H9 (cell line): ENCODE measurements around the gene PLPP7. TPM values are rescaled to one million over a fixed set of nuclear protein-coding genes. Genes with fewer than 3 reads are reported as not detected.

Experiments used
- DNase-seq: peaks from one replicate; pipeline ENCODE4 v3.0.0-alpha.2; 2017
- H2AFZ ChIP-seq: one replicate; pipeline ENCODE4 v1.6.1; 2013; ENCODE audit warnings: mild to moderate bottlenecking, low read length, control low read depth, moderate library complexity
- H2AK5ac ChIP-seq: 2 replicates; pipeline ENCODE4 v1.6.1; 2013; ENCODE audit warnings: low read length, control low read depth, mixed read lengths; ENCODE audit not compliant: insufficient read length
- H2BK120ac ChIP-seq: one replicate; pipeline ENCODE4 v1.6.1; 2013; ENCODE audit warnings: low read depth, mild to moderate bottlenecking, low read length, control low read depth, inconsistent platforms; ENCODE audit not compliant: poor library complexity, severe bottlenecking
- H2BK12ac ChIP-seq: 2 replicates; pipeline ENCODE4 v1.6.1; 2013; ENCODE audit warnings: low read length, control low read depth, mixed read lengths, low read depth; ENCODE audit not compliant: insufficient read length
- H2BK15ac ChIP-seq: 2 replicates; pipeline ENCODE4 v1.6.1; 2013; ENCODE audit warnings: low read depth, low read length, control low read depth
- H2BK20ac ChIP-seq: one replicate; pipeline ENCODE4 v1.6.1; 2013; ENCODE audit warnings: low read depth, mild to moderate bottlenecking, low read length, control low read depth, inconsistent platforms; ENCODE audit not compliant: poor library complexity, severe bottlenecking
- H2BK5ac ChIP-seq: 2 replicates; pipeline ENCODE4 v1.6.1; 2013; ENCODE audit warnings: low read length, control low read depth, mixed read lengths; ENCODE audit not compliant: insufficient read length
- H3K14ac ChIP-seq: 2 replicates; pipeline ENCODE4 v1.6.1; 2013; ENCODE audit warnings: low read length, control low read depth; ENCODE audit not compliant: insufficient read depth
- H3K18ac ChIP-seq: 2 replicates; pipeline ENCODE4 v1.6.1; 2013; ENCODE audit warnings: low read depth, mild to moderate bottlenecking, mixed read lengths, low read length, control low read depth; ENCODE audit not compliant: insufficient read length
- H3K23ac ChIP-seq: 2 replicates; pipeline ENCODE4 v1.6.1; 2013; ENCODE audit warnings: low read length, control low read depth, mixed read lengths, low read depth; ENCODE audit not compliant: insufficient read length
- H3K23me2 ChIP-seq: 2 replicates; pipeline ENCODE4 v1.6.1; 2013; ENCODE audit warnings: low read depth, mild to moderate bottlenecking, mixed read lengths, low read length, control low read depth; ENCODE audit not compliant: insufficient read length, poor library complexity, severe bottlenecking
- H3K27ac ChIP-seq: 2 replicates; pipeline ENCODE4 v1.5.1; 2013; ENCODE audit warnings: low read length, control low read depth, mixed read lengths, low read depth; ENCODE audit not compliant: insufficient read length
- H3K27me3 ChIP-seq: 2 replicates; pipeline ENCODE4 v1.6.1; 2013; ENCODE audit warnings: low read length, control low read depth, inconsistent platforms; ENCODE audit not compliant: insufficient read depth
- H3K4ac ChIP-seq: 2 replicates; pipeline ENCODE4 v1.6.1; 2013; ENCODE audit warnings: low read depth, mild to moderate bottlenecking, control low read depth, inconsistent platforms, low read length, moderate library complexity
- H3K4me1 ChIP-seq: 2 replicates; pipeline ENCODE4 v1.6.1; 2013; ENCODE audit warnings: low read length, control low read depth, inconsistent platforms; ENCODE audit not compliant: insufficient read depth
- H3K4me2 ChIP-seq: 2 replicates; pipeline ENCODE4 v1.6.1; 2013; ENCODE audit warnings: low read length, control low read depth, mixed read lengths; ENCODE audit not compliant: insufficient read length, insufficient read depth
- H3K56ac ChIP-seq: 2 replicates; pipeline ENCODE4 v1.6.1; 2013; ENCODE audit warnings: low read depth, mild to moderate bottlenecking, mixed read lengths, low read length, control low read depth; ENCODE audit not compliant: insufficient read length
- H3K79me1 ChIP-seq: 2 replicates; pipeline ENCODE4 v1.6.1; 2013; ENCODE audit warnings: low read depth, mild to moderate bottlenecking, moderate library complexity, low read length, control low read depth, inconsistent platforms; ENCODE audit not compliant: insufficient read depth, poor library complexity, severe bottlenecking
- H3K79me2 ChIP-seq: 2 replicates; pipeline ENCODE4 v1.6.1; 2013; ENCODE audit warnings: low read length, control low read depth, inconsistent platforms; ENCODE audit not compliant: insufficient read depth
- H3K9ac ChIP-seq: 2 replicates; pipeline ENCODE4 v1.6.1; 2013; ENCODE audit warnings: low read length, control low read depth, mixed read lengths; ENCODE audit not compliant: insufficient read length; ENCODE audit errors: extremely low read depth
- H3K9me3 ChIP-seq: one replicate; pipeline ENCODE4 v1.6.1; 2013; ENCODE audit warnings: low read depth, low read length, inconsistent platforms; ENCODE audit not compliant: control insufficient read depth
- H3T11ph ChIP-seq: one replicate; pipeline ENCODE4 v1.6.1; 2013; ENCODE audit warnings: mild to moderate bottlenecking, low read length, control low read depth, inconsistent platforms
- H4K20me1 ChIP-seq: one replicate; pipeline ENCODE4 v1.6.1; 2013; ENCODE audit not compliant: control insufficient read depth, insufficient read length, insufficient read depth
- H4K5ac ChIP-seq: 2 replicates; pipeline ENCODE4 v1.6.1; 2013; ENCODE audit warnings: low read depth, mild to moderate bottlenecking, mixed read lengths, low read length, control low read depth; ENCODE audit not compliant: insufficient read length
- H4K8ac ChIP-seq: replicated peaks from 2 replicates; pipeline ENCODE4 v1.6.1; 2013; ENCODE audit warnings: low read length, control low read depth, mixed read lengths, low read depth; ENCODE audit not compliant: insufficient read length
- H4K91ac ChIP-seq: 2 replicates; pipeline ENCODE4 v1.6.1; 2013; ENCODE audit warnings: low read depth, mild to moderate bottlenecking, moderate library complexity, mixed read lengths, low read length, control low read depth; ENCODE audit not compliant: insufficient read length
- H3K27ac Mint-ChIP-seq, 3 experiments: 2 replicates in 2 of 3; 3 replicates in 1 of 3; pipeline ENCODE4 v1.8.0; 2020 to 2021; ENCODE audit warnings: mixed read lengths in 3 of 3, mild to moderate bottlenecking in 1 of 3, moderate library complexity in 1 of 3
- H3K27me3 Mint-ChIP-seq: 2 replicates; pipeline ENCODE4 v1.8.0; 2021; ENCODE audit warnings: low read depth, mild to moderate bottlenecking, moderate library complexity, mixed read lengths
- H3K36me3 Mint-ChIP-seq, 3 experiments: 2 replicates in 2 of 3; 3 replicates in 1 of 3; pipeline ENCODE4 v1.8.0; 2020 to 2021; ENCODE audit warnings: low read depth in 3 of 3, mixed read lengths in 3 of 3; ENCODE audit not compliant: insufficient read depth in 1 of 3
- H3K4me1 Mint-ChIP-seq, 2 experiments: 2 replicates each; pipeline ENCODE4 v1.8.0; 2020; ENCODE audit warnings: mixed read lengths in 2 of 2
- H3K4me3 Mint-ChIP-seq, 2 experiments: 2 replicates in 1 of 2; 3 replicates in 1 of 2; pipeline ENCODE4 v1.8.0; 2020 to 2021; ENCODE audit warnings: mild to moderate bottlenecking in 2 of 2, mixed read lengths in 2 of 2, moderate library complexity in 1 of 2
- H3K9me3 Mint-ChIP-seq, 2 experiments: 2 replicates in 1 of 2; 3 replicates in 1 of 2; pipeline ENCODE4 v1.8.0; 2020; ENCODE audit warnings: mild to moderate bottlenecking in 2 of 2, mixed read lengths in 2 of 2, moderate library complexity in 1 of 2
- CTCF ChIP-seq: fragments of 200-600 bp; sonication (generic); conservative IDR thresholded peaks from 3 replicates; pipeline ENCODE4 v1.8.0; 2021; ENCODE audit warnings: antibody characterized with exemption, mild to moderate bottlenecking
- WGBS: extraction: QIAGEN DNeasy Blood & Tissue Kit; methylation state at CpG from one replicate; pipeline ENCODE4 v1.1.7; 2013; ENCODE audit warnings: missing lambda C conversion rate, low lambda C conversion rate, mixed read lengths; ENCODE audit not compliant: insufficient read length; ENCODE audit errors: extremely low coverage; 5-methylcytosine and 5-hydroxymethylcytosine counted together
- total RNA-seq: library from RNA; stranded (reverse); gene quantifications from 2 replicates; pipeline ENCODE4 v1.2.1, GENCODE V29; 2021

The PLPP7 gene
- total RNA-seq, 1 experiment from 2014 or later = 1.9 TPM

- Histone ChIP-seq H2BK20ac (no peak overlapping the region), H3K23me2 (peaks cover 6% of the 10 kb centered on the region), H3K9me3 (no peaks in the 10 kb centered on the region), H4K20me1 (no peaks in the 10 kb centered on the region), H3K4me2 (no peak overlapping the region), H2AFZ (no peak overlapping the region), H3K9ac (no peak overlapping the region), H3K23ac (no peak overlapping the region), H3K14ac (no peak overlapping the region), H3K27ac (no peak overlapping the region), H3T11ph (no peak overlapping the region), H3K79me1 (no peaks in the 10 kb centered on the region), H3K27me3 (peaks cover 6% of the 10 kb centered on the region; the same call in 1 of the 2 replicates), H4K91ac (no peak overlapping the region), H2BK12ac (no peak overlapping the region), H2AK5ac (no peak overlapping the region), H4K8ac (no peak overlapping the region), H3K4me1 (peaks cover 3% of the 10 kb centered on the region; the same call in 1 of the 2 replicates), H2BK120ac (no peak overlapping the region), H3K56ac (no peak overlapping the region), H3K18ac (no peak overlapping the region), H2BK15ac (no peak overlapping the region), H3K4ac (no peak overlapping the region), H2BK5ac (no peak overlapping the region), H4K5ac (no peak overlapping the region), H3K79me2 (no peaks in the 10 kb centered on the region)
- Mint-ChIP-seq H3K27ac (0 out of 7 replicates have a peak overlapping the region, but pooled peaks of 1 of the 3 experiments have one; percentile 44), H3K36me3 (no peaks in the 10 kb centered on the region), H3K27me3 (peaks cover 26% of the 10 kb centered on the region), H3K4me1 (peaks cover 26 to 45% of the 10 kb centered on the region in 2 experiments), H3K4me3 (peak overlapping the region in 1 of 2 experiments; percentile 46; a peak in 2 of 5 replicates), H3K9me3 (no peaks in the 10 kb centered on the region)
- no peak for TF ChIP-seq CTCF
- DNase-seq = no peak
- WGBS = no CpG with 5 or more reads among the region's 18 CpGs
Observed at GRCh38 chr9:131274674-131275331, 14.7 kb upstream of the PLPP7 start.
